Suprapubic skin (tissue), 4 donors: ENCODE measurements around the gene HMCN1. TPM values are rescaled to one million over a fixed set of nuclear protein-coding genes. Genes with fewer than 3 reads are reported as not detected.

Experiments
- DNase-seq, 2 donors: peaks; one replicate each; pipeline ENCODE4 v3.0.0-alpha.2; 2019; ENCODE audit warnings: low spot score in 2 of 2
- H3K27ac ChIP-seq: fragments of 200-600 bp; sonication (generic); one replicate; pipeline ENCODE4 v1.5.1; 2019
- H3K27me3 ChIP-seq: fragments of 200-600 bp; sonication (generic); one replicate; pipeline ENCODE4 v1.5.1; 2019
- H3K36me3 ChIP-seq: fragments of 200-600 bp; sonication (generic); one replicate; pipeline ENCODE4 v1.5.1; 2019
- H3K4me1 ChIP-seq: fragments of 200-600 bp; sonication (generic); one replicate; pipeline ENCODE4 v1.5.1; 2019
- H3K4me3 ChIP-seq: fragments of 200-600 bp; sonication (generic); one replicate; pipeline ENCODE4 v1.5.1; 2019; ENCODE audit warnings: mild to moderate bottlenecking
- H3K9me3 ChIP-seq: fragments of 200-600 bp; sonication (generic); one replicate; pipeline ENCODE4 v1.5.1; 2019
- EP300 ChIP-seq: sonication (generic); formaldehyde crosslinking; IDR thresholded peaks from one replicate; pipeline ENCODE4 v1.6.1; 2017; ENCODE audit warnings: antibody characterized with exemption
- POLR2A ChIP-seq, 2 donors: fragments of 450-650 bp; IDR thresholded peaks; one replicate each; pipeline ENCODE4 v1.6.1; 2017; ENCODE audit warnings: antibody characterized with exemption in 2 of 2, mild to moderate bottlenecking in 2 of 2, moderate library complexity in 2 of 2
- POLR2AphosphoS5 ChIP-seq, 3 donors: sonication (generic); formaldehyde crosslinking; IDR thresholded peaks; one replicate each; pipeline ENCODE4 v1.6.1; 2017; ENCODE audit warnings: antibody characterized with exemption in 3 of 3
- WGBS: methylation state at CpG from one replicate; pipeline ENCODE4 v1.1.5; 2018; 5-methylcytosine and 5-hydroxymethylcytosine counted together
- total RNA-seq, 4 donors: library from RNA; depleted of rRNA; stranded (reverse); fragments of >200 nt; gene quantifications; one replicate each; pipeline ENCODE4 v1.1.0, GENCODE V29; 2016
- TF ChIP-seq, protein P1 (sequence below), 2 donors: fragments of 200-600 bp in 1 of 2; fragments of 450-650 bp in 1 of 2; sonication (generic) in 1 of 2; IDR thresholded peaks; one replicate each; pipeline ENCODE4 v1.5.1; 2016 to 2019; ENCODE audit warnings: antibody characterized with exemption in 2 of 2, mild to moderate bottlenecking in 1 of 2, moderate library complexity in 1 of 2

Gene HMCN1
- total RNA-seq, 4 donors from 2014 or later = 2.2 to 5.6 (median 3.7) TPM

DNA sequence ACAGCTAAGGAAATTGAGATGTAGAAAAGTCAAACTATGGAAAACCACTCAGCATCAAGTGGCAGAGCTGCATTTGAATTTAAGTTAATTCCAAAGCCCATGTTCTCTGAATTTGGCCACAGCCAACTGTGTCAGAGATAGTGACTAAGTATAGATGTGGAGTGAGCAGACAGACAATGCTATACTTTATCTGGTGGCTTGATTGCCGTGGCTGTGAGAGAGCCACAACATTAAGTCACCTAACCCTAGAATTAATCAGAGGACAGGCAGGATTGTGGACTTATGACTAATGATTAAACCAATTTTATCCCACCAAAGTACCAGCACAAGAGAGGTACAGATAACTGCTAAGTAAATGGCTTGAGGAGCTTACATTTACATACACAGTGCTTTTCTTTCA, 431.1 kb downstream of the HMCN1 start:
- H3K9me3 ChIP-seq = no peaks in the 10 kb centered on the region
- TF ChIP-seq POLR2A (IDR thresholded peaks at IDR 0.05) (no peak), POLR2AphosphoS5 (IDR thresholded peaks at IDR 0.05) (no peak), EP300 (no peak)
- TF ChIP-seq, protein P1, sequence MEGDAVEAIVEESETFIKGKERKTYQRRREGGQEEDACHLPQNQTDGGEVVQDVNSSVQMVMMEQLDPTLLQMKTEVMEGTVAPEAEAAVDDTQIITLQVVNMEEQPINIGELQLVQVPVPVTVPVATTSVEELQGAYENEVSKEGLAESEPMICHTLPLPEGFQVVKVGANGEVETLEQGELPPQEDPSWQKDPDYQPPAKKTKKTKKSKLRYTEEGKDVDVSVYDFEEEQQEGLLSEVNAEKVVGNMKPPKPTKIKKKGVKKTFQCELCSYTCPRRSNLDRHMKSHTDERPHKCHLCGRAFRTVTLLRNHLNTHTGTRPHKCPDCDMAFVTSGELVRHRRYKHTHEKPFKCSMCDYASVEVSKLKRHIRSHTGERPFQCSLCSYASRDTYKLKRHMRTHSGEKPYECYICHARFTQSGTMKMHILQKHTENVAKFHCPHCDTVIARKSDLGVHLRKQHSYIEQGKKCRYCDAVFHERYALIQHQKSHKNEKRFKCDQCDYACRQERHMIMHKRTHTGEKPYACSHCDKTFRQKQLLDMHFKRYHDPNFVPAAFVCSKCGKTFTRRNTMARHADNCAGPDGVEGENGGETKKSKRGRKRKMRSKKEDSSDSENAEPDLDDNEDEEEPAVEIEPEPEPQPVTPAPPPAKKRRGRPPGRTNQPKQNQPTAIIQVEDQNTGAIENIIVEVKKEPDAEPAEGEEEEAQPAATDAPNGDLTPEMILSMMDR (IDR thresholded peaks at IDR 0.05) = no peak
- H3K27ac ChIP-seq = no peak overlapping the region
- no peak overlapping the region for H3K4me3 ChIP-seq
- H3K4me1 ChIP-seq = no peaks in the 10 kb centered on the region
- H3K36me3 ChIP-seq = no peaks in the 10 kb centered on the region
- H3K27me3 ChIP-seq = no peaks in the 10 kb centered on the region
- 84% methylated on average over 1 of the region's 1 CpG for WGBS
- DNase-seq = no peak

DNA sequence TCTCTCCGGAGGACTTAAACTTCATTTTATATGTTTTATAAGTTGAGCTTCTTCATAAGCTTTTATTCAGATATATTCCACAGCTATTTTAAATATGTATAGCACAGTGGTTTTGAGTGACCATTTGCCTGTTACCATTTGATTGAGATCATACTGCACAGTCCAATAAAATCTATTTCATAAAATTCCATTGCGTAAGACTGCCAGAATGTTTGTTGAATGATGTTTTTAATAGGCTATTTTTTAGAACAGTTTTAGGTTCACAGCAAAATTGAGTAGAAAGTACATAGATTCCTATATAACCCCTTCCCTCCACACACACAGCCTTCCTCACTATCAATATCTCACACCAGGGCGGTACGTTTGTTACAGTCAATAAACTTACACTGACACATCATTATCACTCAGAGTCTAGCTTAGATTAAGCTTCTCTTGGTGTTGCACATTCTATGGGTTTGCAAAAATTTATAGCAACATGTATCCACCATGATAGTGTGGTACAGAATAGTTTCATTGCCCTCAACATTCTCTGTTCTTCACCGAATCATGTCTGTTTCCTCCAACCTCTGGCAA, 433.0 kb downstream of the HMCN1 start:
- H3K27ac ChIP-seq = no peak overlapping the region
- H3K4me1 ChIP-seq = no peaks in the 10 kb centered on the region
- WGBS = 95% methylated on average over 5 of the region's 5 CpGs
- no peak overlapping the region for H3K4me3 ChIP-seq
- H3K9me3 ChIP-seq = no peaks in the 10 kb centered on the region
- DNase-seq = no peak
- TF ChIP-seq EP300 (no peak), POLR2AphosphoS5 (IDR thresholded peaks at IDR 0.05) (no peak), POLR2A (IDR thresholded peaks at IDR 0.05) (no peak)
- TF ChIP-seq, protein P1 (IDR thresholded peaks at IDR 0.05) = no peak
- H3K27me3 ChIP-seq = no peaks in the 10 kb centered on the region
- no peaks in the 10 kb centered on the region for H3K36me3 ChIP-seq

DNA sequence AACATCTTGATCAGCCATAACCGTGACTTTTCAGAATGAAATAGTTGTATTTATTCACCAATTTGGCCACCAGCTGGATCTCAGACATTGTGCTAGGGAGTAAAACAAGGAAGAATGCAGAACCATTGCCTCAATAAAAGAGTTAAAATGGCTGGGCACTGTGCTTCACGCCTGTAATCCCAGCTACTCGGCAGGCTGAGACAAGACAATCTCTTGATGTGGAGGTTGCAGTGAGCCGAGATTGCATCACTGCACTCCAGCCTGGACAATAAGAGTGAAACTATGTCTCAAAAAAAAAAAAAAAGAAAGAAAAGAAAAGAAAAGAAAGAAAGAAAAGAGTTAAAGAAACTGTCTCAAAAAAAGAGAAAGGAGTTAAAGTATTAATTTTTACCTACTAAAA, 441.4 kb downstream of the HMCN1 start:
- DNase-seq = no peak
- TF ChIP-seq POLR2AphosphoS5 (IDR thresholded peaks at IDR 0.05) = no peak
- TF ChIP-seq, protein P1 (IDR thresholded peaks at IDR 0.05) = no peak
- no peak for TF ChIP-seq EP300
- TF ChIP-seq POLR2A (IDR thresholded peaks at IDR 0.05) = no peak
- Histone ChIP-seq H3K27ac (no peak overlapping the region), H3K36me3 (no peaks in the 10 kb centered on the region), H3K9me3 (no peaks in the 10 kb centered on the region), H3K4me3 (no peak overlapping the region), H3K27me3 (no peaks in the 10 kb centered on the region), H3K4me1 (peaks cover 6% of the 10 kb centered on the region)
- 37% methylated on average over 4 of the region's 4 CpGs for WGBS

DNA sequence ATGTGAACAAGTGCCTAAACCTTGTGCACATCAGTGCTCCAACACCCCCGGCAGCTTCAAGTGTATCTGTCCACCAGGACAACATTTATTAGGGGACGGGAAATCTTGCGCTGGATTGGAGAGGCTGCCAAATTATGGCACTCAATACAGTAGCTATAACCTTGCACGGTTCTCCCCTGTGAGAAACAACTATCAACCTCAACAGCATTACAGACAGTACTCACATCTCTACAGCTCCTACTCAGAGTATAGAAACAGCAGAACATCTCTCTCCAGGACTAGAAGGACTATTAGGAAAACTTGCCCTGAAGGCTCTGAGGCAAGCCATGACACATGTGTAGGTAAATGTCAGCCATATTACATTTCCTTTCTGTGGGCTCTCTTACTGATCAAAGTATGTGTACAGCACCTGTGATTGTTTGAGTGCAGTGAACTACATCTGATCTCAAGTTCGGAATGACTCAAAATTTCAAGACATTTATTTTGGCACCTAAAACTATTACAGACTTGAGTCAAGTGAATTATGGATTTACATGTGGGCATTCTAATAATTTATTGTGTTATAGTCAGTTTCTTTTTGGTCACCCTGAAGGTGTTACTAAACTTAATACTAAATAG, 444.3 kb downstream of the HMCN1 start:
- Histone ChIP-seq H3K4me1 (peaks cover 6% of the 10 kb centered on the region), H3K27ac (no peak overlapping the region), H3K27me3 (no peaks in the 10 kb centered on the region), H3K36me3 (no peaks in the 10 kb centered on the region), H3K4me3 (no peak overlapping the region), H3K9me3 (no peaks in the 10 kb centered on the region)
- no peak for DNase-seq
- TF ChIP-seq, protein P1 (IDR thresholded peaks at IDR 0.05) = no peak
- TF ChIP-seq POLR2AphosphoS5 (IDR thresholded peaks at IDR 0.05) (no peak), EP300 (no peak), POLR2A (IDR thresholded peaks at IDR 0.05) (no peak)
- 87% methylated on average over 5 of the region's 5 CpGs for WGBS

DNA sequence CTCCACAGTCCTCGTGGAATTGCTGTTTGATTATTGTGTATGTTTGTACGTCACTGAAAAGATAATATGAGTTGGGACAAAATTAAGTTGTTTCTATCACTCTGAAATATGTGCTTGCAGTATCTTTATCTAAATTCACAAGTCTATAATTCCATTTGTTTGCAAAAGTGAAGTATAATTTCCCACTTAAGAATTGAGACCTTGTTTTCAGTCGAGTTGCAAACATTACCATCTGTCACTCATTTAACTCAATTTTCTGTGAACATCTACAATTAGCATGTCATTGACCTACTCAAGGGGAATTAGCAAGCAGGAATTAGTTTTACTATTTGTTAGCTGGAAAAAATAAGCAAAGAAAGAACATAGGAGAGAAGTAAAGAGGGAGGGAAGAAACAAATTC, 445.0 kb downstream of the HMCN1 start:
- Histone ChIP-seq H3K36me3 (no peaks in the 10 kb centered on the region), H3K4me3 (no peak overlapping the region), H3K9me3 (no peaks in the 10 kb centered on the region), H3K27me3 (no peaks in the 10 kb centered on the region), H3K27ac (no peak overlapping the region), H3K4me1 (peaks cover 6% of the 10 kb centered on the region)
- 60% methylated on average over 3 of the region's 3 CpGs for WGBS
- TF ChIP-seq POLR2A (IDR thresholded peaks at IDR 0.05) = no peak
- no peak for TF ChIP-seq EP300
- TF ChIP-seq POLR2AphosphoS5 (IDR thresholded peaks at IDR 0.05) = no peak
- TF ChIP-seq, protein P1 (IDR thresholded peaks at IDR 0.05) = no peak
- no peak for DNase-seq
